Measurements from ENCODE around the gene BCL2L13.
"Not testable (repeated sequence)": the region's sequence is repeated elsewhere in the genome, so short reads cannot be mapped to it uniquely, and the experiment has no call there.

The BCL2L13 gene

GRCh38 chr22:17634696-17635095 lies 3.9 kb upstream of the BCL2L13 start:
- DNase-seq (ENCODE audit: low read depth in 2 of 2): no peak

- DNase-seq (ENCODE audit: low read depth in 2 of 2): not testable (repeated sequence)
These were observed 1.7 kb upstream of the BCL2L13 start for GRCh38 chr22:17636850-17637249.

DNA sequence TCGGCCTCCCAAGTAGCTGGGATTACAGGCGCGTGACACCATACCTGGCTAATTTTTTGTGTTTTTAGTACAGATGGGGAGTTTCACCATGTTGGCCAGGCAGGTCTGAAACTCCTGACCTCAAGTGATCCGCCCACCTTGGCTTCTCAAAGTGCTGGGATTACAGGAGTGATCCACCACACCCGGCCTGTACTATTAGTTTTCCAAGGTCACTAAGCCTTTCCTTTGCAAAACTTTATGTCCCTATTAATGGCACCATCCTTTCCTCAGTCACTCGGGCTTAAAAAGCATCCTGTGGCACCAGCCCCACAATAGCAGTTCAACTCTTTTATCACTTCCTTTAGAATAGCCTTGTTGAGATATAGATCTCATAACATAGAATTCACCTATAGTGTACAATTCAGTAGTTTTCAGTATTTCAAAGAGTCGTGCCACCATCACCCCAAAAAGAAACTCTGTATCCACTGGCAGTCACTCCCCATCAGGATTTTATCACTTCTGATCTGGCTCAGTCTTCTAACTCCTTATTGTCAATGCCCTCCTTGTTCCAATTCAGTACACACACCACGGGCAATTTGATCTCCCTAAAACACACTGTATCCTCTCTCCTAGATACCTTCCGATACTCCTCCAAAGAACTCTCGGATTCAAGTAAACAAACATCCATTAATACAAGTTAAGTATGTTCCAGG lies 921 bp upstream of the BCL2L13 start:
- no peak for DNase-seq (ENCODE audit: low read depth in 2 of 2)

GRCh38 chr22:17638182-17638431 lies 450 bp upstream of the BCL2L13 start:
- DNase-seq (ENCODE audit: low read depth in 2 of 2): no peak

GRCh38 chr22:17639247-17639741 lies 737 bp downstream of the BCL2L13 start:
- DNase-seq (ENCODE audit: low read depth in 2 of 2): no peak

DNA sequence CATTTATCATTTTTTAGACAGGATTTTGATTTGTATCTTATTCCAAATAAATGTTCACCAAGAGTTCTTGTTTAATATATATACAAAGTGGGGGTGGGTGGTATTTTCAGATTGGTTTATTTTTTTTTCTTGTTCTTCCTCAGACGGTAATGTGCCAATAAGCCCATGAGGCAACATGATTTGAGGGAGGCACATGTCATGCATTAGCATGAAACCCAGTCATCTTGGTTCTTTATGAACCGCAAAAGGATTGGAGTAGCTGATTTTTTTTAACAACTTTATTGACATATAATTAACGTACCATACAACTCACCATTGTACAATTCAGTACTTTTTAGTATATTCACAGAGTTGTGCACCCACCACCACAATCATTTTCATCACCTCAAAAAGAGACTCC lies 2.7 kb downstream of the BCL2L13 start:
- DNase-seq (ENCODE audit: low read depth in 2 of 2): no peak

- not testable (repeated sequence) for DNase-seq (ENCODE audit: low read depth in 2 of 2)
These were observed 3.8 kb downstream of the BCL2L13 start for GRCh38 chr22:17642357-17642756.

DNA sequence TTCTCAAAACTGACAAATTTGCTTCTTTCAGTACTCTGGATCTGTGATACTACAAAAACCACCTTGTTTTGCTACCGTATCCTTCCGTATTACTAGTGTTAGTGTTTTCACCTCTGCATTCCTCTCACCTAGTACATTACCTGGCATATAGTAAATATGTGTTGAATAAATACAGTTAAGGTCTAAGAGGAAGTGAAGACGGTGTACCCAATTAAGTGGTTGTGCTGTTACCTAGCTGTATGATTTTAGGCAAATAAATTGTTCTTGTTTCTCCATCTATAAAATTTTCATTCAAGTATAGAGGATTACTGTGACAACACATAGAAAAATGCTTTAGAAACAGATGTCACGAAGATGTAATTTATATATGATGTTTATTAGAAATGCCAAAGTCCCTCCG lies 8.9 kb downstream of the BCL2L13 start:
- no peak for DNase-seq (ENCODE audit: low read depth in 2 of 2)

- DNase-seq (ENCODE audit: low read depth in 2 of 2): no peak
These were observed 9.4 kb downstream of the BCL2L13 start for GRCh38 chr22:17647991-17648390.

DNA sequence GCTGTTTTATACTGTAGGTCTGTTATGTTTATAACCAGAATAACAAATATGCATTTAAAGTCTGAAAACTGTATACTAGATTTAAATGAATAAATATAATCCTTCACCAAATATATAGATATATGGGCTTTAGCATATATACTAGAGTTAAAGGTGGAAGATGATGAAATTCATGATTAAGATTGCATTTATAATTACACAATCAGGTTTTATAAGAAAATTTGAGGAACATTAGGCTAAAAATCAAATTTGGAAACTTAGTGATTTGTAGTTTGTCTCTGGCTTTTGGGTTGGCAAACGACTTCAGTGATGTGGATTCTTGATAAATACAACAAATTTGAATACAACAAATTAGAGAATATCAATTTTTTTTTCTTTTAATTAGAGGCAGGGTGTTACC lies 10.0 kb downstream of the BCL2L13 start:
- DNase-seq (ENCODE audit: low read depth in 2 of 2): no peak

DNA sequence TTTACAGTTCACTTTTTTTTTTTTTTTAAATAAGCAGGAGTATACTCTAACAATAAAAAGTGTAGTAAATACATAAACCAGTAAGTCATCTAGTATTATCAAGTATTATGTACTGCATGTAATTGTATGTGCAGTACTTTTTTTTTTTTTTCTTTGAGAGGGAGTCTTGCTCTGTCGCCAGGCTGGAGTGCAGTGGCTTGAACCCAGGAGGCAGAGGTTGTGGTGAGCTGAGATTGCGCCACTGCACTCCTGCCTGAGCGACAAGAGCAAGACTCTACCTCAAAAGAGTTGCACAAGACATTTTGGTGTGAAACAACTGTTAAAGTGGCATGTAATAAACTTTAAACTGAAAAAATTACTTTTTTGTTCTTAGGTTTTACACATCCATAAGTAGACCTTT lies 16.7 kb downstream of the BCL2L13 start:
- no peak for DNase-seq (ENCODE audit: low read depth in 2 of 2)

- DNase-seq (ENCODE audit: low read depth in 2 of 2): no peak
These were observed 18.4 kb downstream of the BCL2L13 start for GRCh38 chr22:17656870-17657395.

GRCh38 chr22:17664414-17665055 lies 26.0 kb downstream of the BCL2L13 start:
- DNase-seq (ENCODE audit: low read depth in 2 of 2): no peak

DNA sequence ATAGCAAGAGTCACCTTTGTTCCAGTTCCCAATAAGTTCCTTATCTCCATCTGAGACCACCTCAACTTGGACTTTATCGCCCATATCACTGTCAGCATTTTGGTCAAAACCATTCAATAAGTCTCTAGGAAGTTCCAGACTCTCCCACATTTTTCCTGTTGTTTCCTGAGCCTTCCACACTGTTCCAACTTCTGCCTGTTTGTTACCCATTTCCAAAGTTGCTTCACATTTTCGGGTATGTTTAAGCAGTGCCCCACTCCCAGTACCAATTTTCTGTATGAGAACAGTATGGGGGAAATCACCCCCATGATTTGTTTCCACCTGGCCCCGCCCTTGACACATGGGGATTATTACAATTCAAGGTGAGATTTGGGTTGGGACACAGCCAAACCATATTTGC lies 26.7 kb downstream of the BCL2L13 start:
- no peak for DNase-seq (ENCODE audit: low read depth in 2 of 2)

DNA sequence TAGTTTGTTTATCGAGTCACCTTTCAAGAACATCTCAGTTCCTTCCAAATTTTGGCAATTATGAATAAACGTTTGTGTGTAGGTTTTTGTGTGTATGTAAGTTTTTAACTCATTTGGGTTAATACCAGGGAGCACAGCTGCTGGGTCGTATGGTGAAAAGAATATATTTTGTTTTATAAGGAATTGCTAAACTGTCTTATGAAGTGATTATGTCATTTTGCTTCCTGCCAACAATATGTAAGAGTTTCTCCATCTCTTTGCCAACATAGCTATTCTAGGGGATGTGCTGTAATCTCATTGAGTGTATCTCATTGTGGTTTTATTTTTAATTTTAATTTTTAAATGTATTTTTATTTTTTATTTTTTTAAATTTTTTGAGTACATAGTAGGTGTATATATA lies 27.3 kb downstream of the BCL2L13 start:
- no peak for DNase-seq (ENCODE audit: low read depth in 2 of 2)

- DNase-seq (ENCODE audit: low read depth in 2 of 2): not testable (repeated sequence)
These were observed 33.0 kb downstream of the BCL2L13 start for GRCh38 chr22:17671521-17672092.

GRCh38 chr22:17672417-17672991 lies 33.9 kb downstream of the BCL2L13 start:
- no peak for DNase-seq (ENCODE audit: low read depth in 2 of 2)

DNA sequence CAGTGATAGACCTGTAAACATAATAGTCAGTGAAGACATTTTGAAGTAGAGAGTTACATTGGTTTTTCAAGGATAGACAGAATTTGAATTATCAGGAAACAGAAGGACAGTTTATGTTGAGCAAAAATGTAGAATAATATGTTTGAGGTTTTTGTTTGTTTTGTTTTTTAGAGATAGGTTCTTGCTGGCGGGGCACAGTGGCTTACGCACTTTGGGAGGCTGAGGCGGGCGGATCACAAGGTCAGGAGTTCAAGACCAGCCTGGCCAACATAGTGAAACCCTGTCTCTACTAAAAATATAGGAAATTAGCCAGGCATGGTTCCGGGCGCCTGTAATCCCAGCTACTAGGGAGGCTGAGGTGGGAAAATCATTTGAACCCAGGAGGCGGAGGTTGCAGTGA lies 35.6 kb downstream of the BCL2L13 start:
- DNase-seq (ENCODE audit: low read depth in 2 of 2): no peak

- no peak for DNase-seq (ENCODE audit: low read depth in 2 of 2)
These were observed 37.0 kb downstream of the BCL2L13 start for GRCh38 chr22:17675584-17675983.

DNA sequence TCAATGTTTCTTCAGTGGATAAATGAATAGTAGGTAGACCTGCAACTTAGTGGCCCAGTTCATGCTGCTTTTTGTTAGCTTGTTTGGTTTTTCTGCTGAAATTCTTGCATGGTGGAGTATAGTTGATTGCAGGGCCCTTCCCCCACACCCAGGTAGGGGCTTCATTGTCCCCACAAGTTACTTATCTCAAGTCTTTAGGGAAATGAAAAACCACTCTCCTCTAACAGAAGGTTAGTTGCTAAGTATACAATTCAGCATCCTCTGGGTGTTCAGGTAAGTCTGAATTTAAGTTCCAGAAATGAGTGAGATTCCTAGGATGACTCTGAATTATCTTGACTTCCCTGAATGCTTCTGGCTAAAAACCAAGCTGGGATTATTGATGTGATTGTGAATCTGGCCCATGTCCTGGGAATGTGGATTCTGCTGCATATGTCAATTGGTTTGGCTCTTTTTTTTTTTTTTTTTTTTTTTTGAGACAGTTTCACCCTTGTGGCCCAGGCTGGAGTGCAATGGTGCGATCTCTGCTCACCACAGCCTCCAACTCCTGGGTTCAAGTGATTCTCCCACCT lies 40.3 kb downstream of the BCL2L13 start:
- DNase-seq (ENCODE audit: low read depth in 2 of 2): no peak

GRCh38 chr22:17684245-17684644 lies 45.7 kb downstream of the BCL2L13 start:
- no peak for DNase-seq (ENCODE audit: low read depth in 2 of 2)

DNA sequence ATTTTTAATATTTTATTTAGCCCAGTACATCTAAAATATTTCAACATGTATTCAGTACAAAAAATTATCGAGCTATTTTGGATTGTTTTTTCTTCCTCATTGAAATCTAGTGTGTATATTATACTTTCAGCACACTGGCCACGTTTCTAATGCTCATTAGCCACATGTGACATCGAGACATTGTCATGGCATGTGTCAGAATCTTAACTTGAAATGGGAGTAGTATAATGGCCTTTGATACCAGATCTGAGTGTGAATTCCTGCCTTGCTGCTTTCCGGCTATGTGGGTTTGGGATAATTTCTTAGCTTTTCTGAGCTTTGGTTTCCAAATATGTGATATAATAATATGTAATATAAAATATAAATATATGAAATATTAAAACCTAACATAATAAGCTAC lies 54.3 kb downstream of the BCL2L13 start:
- no peak for DNase-seq (ENCODE audit: low read depth in 2 of 2)

DNA sequence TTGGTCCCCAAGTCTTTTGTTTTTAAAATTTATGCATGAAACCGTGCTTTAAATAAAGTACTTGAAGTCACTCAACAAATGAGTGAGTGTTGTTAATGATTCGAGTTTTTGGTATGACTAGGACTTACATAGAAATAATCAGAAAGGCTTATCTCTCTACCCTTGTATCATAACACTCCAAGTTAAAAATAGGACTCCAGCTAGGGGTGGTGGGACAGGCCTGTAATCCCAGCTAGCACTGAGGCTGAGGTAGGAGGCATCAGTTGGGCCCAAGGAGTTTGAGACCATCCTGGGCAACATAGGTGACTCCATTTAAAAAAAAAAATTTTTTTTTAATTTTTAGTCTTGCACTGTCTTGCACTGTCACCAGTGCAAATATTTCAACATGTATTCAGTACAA lies 55.6 kb downstream of the BCL2L13 start:
- DNase-seq (ENCODE audit: low read depth in 2 of 2): no peak
